ENCODE measurements around the gene ACKR1. TPM values are rescaled to one million over a fixed set of nuclear protein-coding genes. Genes with fewer than 3 reads are reported as not detected.

The ACKR1 gene
- polyA plus RNA-seq, 1 of the 3 experiments (the other 2 are of a cell fraction): 0.02 TPM

DNA sequence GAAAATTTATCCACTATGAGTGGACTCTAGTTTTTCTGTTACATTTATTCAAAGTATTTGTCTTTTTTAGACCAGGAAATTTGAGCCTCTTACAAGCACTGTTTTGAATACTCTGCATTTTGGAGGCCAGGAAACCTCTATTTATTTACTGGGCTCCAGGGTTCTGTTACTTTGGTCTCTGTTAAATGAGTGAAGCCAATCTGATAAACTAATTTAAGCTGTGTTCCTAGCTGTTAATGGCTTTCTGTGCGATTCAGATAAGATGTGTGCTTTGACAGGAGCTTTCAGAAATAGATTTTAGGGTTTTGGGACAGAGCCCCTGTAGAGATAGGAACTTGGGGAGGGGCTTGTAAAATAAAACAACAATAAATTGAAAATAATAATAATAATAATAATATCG, 23.9 kb downstream of the ACKR1 start (continued):
- TF ChIP-seq, protein P1, sequence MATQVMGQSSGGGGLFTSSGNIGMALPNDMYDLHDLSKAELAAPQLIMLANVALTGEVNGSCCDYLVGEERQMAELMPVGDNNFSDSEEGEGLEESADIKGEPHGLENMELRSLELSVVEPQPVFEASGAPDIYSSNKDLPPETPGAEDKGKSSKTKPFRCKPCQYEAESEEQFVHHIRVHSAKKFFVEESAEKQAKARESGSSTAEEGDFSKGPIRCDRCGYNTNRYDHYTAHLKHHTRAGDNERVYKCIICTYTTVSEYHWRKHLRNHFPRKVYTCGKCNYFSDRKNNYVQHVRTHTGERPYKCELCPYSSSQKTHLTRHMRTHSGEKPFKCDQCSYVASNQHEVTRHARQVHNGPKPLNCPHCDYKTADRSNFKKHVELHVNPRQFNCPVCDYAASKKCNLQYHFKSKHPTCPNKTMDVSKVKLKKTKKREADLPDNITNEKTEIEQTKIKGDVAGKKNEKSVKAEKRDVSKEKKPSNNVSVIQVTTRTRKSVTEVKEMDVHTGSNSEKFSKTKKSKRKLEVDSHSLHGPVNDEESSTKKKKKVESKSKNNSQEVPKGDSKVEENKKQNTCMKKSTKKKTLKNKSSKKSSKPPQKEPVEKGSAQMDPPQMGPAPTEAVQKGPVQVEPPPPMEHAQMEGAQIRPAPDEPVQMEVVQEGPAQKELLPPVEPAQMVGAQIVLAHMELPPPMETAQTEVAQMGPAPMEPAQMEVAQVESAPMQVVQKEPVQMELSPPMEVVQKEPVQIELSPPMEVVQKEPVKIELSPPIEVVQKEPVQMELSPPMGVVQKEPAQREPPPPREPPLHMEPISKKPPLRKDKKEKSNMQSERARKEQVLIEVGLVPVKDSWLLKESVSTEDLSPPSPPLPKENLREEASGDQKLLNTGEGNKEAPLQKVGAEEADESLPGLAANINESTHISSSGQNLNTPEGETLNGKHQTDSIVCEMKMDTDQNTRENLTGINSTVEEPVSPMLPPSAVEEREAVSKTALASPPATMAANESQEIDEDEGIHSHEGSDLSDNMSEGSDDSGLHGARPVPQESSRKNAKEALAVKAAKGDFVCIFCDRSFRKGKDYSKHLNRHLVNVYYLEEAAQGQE (IDR thresholded peaks at IDR 0.05; ENCODE audit: low read depth, low read length): no peak
- no peak for TF ChIP-seq TEAD4 (IDR thresholded peaks at IDR 0.05; ENCODE audit: borderline replicate concordance, insufficient read depth)
- TF ChIP-seq EP300 (IDR thresholded peaks at IDR 0.05; ENCODE audit: borderline replicate concordance in 1 of 2, low read depth in 1 of 2, low read length in 1 of 2): peak in 1 of 2 experiments; percentile 83; a peak in 2 of 4 replicates
- peak; percentile 67; the same call in 1 of the 2 replicates for TF ChIP-seq RCOR1 (IDR thresholded peaks at IDR 0.05; ENCODE audit: low read length)

- Histone ChIP-seq H3K4me1 (ENCODE audit: control insufficient read depth in 1 of 2, insufficient read depth in 2 of 2, low read depth in 1 of 2, low read length in 1 of 2) (peaks cover 0 to 13% of the 10 kb centered on the region in 2 experiments; a peak in 2 of 4 replicates), H3K79me2 (ENCODE audit: insufficient read depth) (no peaks in the 10 kb centered on the region), H3F3A (replicated peaks; ENCODE audit: insufficient read depth) (no peaks in the 10 kb centered on the region), H3K9me3 (no peaks in the 10 kb centered on the region), H3K27me3 (ENCODE audit: insufficient read depth) (no peaks in the 10 kb centered on the region; the same call in 1 of the 2 replicates), H3K9ac (no peak overlapping the region), H3K27ac (ENCODE audit: low read depth in 2 of 2, low read length in 1 of 2) (peak overlapping the region; percentile 21 to 75; a peak in 3 of 4 replicates), H3K36me3 (replicated peaks in 1 of 2; ENCODE audit: control insufficient read depth in 1 of 2, insufficient read depth in 2 of 2, low read length in 1 of 2) (no peaks in the 10 kb centered on the region), H2AFZ (ENCODE audit: low read depth) (no peak overlapping the region), H3K4me3 (ENCODE audit: low read depth in 2 of 2, low read length in 1 of 2) (no peak overlapping the region), H3K9me2 (no peaks in the 10 kb centered on the region), H3K4me2 (peak overlapping the region; percentile 38; the same call in 1 of the 2 replicates), H4K20me1 (ENCODE audit: insufficient read depth) (no peaks in the 10 kb centered on the region)
- peak; percentile 62 for DNase-seq
- ChIA-PET POLR2A (no interaction called here), CTCF (interaction anchor here (0.7 to 13.3 kb wide), 8 partner anchors 13 to 570 kb away, joined by 3 to 161 read pairs (median 4); no protein-coding TSS in a partner anchor)
- 30% methylated on average over 7 of the region's 8 CpGs for WGBS (ENCODE audit: low lambda C conversion rate)
- TF ChIP-seq FOXJ3 (CRISPR knock-in tag; IDR thresholded peaks at IDR 0.05) (peak; percentile 37; the same call in 1 of the 2 replicates), RCOR1 (IDR thresholded peaks at IDR 0.05; ENCODE audit: low read length) (peak; percentile 57; the same call in 1 of the 2 replicates), GABPA (IDR thresholded peaks at IDR 0.05; ENCODE audit: low read depth) (no peak), GATA2 (CRISPR knock-in tag; IDR thresholded peaks at IDR 0.05) (peak; percentile 18; the same call in 1 of the 2 replicates)
These were observed 24.7 kb downstream of the ACKR1 start for GRCh38 chr1:159229260-159229885.

GRCh38 chr1:159229896-159230295, 25.2 kb downstream of the ACKR1 start:
- no peaks in the 10 kb centered on the region; the same call in 1 of the 2 replicates for H3K27me3 ChIP-seq (ENCODE audit: insufficient read depth)
- H3K79me2 ChIP-seq (ENCODE audit: insufficient read depth): no peaks in the 10 kb centered on the region
- CTCF ChIA-PET: interaction anchor here (0.7 to 13.3 kb wide), 7 partner anchors 12 to 569 kb away, joined by 3 to 161 read pairs (median 4); no protein-coding TSS in a partner anchor
- no peak for DNase-seq
- H3F3A ChIP-seq (replicated peaks; ENCODE audit: insufficient read depth): no peaks in the 10 kb centered on the region
- no peak overlapping the region for H2AFZ ChIP-seq (ENCODE audit: low read depth)
- peaks cover 0 to 13% of the 10 kb centered on the region in 2 experiments; a peak in 2 of 4 replicates for H3K4me1 ChIP-seq (ENCODE audit: control insufficient read depth in 1 of 2, insufficient read depth in 2 of 2, low read depth in 1 of 2, low read length in 1 of 2)
- H3K9me3 ChIP-seq: no peaks in the 10 kb centered on the region
- no peak for TF ChIP-seq POLR2AphosphoS5 (IDR thresholded peaks at IDR 0.05; ENCODE audit: low read depth, low read length)
- TF ChIP-seq GATA2 (CRISPR knock-in tag; IDR thresholded peaks at IDR 0.05): peak; percentile 4; the same call in 1 of the 2 replicates
- no peak for TF ChIP-seq MXI1 (IDR thresholded peaks at IDR 0.05; ENCODE audit: low read depth, low read length)
- no peak for TF ChIP-seq TAF1 (IDR thresholded peaks at IDR 0.05; ENCODE audit: borderline replicate concordance, low read depth, low read length)
- TF ChIP-seq SMC3 (IDR thresholded peaks at IDR 0.05; ENCODE audit: low read depth, low read length): no peak
- no peak overlapping the region for H3K4me3 ChIP-seq (ENCODE audit: low read depth in 2 of 2, low read length in 1 of 2)
- H3K4me2 ChIP-seq: peak overlapping the region; percentile 38; the same call in 1 of the 2 replicates
- WGBS (ENCODE audit: low lambda C conversion rate): 0% methylated on average over 1 of the region's 1 CpG
- no peaks in the 10 kb centered on the region for H4K20me1 ChIP-seq (ENCODE audit: insufficient read depth)
- H3K36me3 ChIP-seq (replicated peaks in 1 of 2; ENCODE audit: control insufficient read depth in 1 of 2, insufficient read depth in 2 of 2, low read length in 1 of 2): no peaks in the 10 kb centered on the region
- no peak overlapping the region for H3K9ac ChIP-seq
- H3K9me2 ChIP-seq: no peaks in the 10 kb centered on the region
- peak overlapping the region; percentile 21 to 75; a peak in 3 of 4 replicates for H3K27ac ChIP-seq (ENCODE audit: low read depth in 2 of 2, low read length in 1 of 2)
- POLR2A ChIA-PET: no interaction called here
